Measurements from ENCODE around the gene ARHGAP18.

ARHGAP18 gene

DNA sequence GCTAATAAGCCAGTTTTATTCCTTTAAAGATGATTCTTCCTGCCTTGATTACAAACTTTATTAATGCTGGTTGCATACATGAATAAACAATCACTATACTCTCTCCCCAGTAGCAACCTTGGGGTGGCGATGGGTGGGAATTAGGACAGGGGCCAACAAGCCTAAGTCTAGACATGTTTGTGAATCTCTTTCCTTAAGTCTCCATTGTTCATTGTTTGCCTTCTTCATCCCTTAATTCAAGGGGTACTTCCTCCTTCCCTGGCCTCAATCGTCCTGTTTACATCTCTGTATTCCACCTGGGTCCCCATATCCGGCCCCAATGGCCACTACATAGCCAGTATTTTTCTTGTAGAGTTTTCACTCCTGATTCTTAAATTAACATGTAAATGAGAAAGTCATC, 66.0 kb downstream of the ARHGAP18 start:
- DNase-seq (ENCODE audit: extremely low read depth, low read depth) = no peak
- TF ChIP-seq, protein P1, sequence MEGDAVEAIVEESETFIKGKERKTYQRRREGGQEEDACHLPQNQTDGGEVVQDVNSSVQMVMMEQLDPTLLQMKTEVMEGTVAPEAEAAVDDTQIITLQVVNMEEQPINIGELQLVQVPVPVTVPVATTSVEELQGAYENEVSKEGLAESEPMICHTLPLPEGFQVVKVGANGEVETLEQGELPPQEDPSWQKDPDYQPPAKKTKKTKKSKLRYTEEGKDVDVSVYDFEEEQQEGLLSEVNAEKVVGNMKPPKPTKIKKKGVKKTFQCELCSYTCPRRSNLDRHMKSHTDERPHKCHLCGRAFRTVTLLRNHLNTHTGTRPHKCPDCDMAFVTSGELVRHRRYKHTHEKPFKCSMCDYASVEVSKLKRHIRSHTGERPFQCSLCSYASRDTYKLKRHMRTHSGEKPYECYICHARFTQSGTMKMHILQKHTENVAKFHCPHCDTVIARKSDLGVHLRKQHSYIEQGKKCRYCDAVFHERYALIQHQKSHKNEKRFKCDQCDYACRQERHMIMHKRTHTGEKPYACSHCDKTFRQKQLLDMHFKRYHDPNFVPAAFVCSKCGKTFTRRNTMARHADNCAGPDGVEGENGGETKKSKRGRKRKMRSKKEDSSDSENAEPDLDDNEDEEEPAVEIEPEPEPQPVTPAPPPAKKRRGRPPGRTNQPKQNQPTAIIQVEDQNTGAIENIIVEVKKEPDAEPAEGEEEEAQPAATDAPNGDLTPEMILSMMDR (IDR thresholded peaks at IDR 0.05; ENCODE audit: low read depth, low read length, missing control alignments) = no peak
- H3K4me3 ChIP-seq (replicated peaks; ENCODE audit: low read depth, low read length) = no peak overlapping the region

- TF ChIP-seq, protein P1 (IDR thresholded peaks at IDR 0.05; ENCODE audit: low read depth, low read length, missing control alignments) = no peak
- no peak overlapping the region for H3K4me3 ChIP-seq (replicated peaks; ENCODE audit: low read depth, low read length)
- DNase-seq (ENCODE audit: extremely low read depth, low read depth) = no peak
Measured at GRCh38 chr6:129643176-129643575, 66.8 kb downstream of the ARHGAP18 start.

GRCh38 chr6:129642322-129642721, 67.7 kb downstream of the ARHGAP18 start:
- no peak overlapping the region for H3K4me3 ChIP-seq (replicated peaks; ENCODE audit: low read depth, low read length)
- DNase-seq (ENCODE audit: extremely low read depth, low read depth) = no peak
- TF ChIP-seq, protein P1 (IDR thresholded peaks at IDR 0.05; ENCODE audit: low read depth, low read length, missing control alignments) = no peak

- TF ChIP-seq, protein P1 (IDR thresholded peaks at IDR 0.05; ENCODE audit: low read depth, low read length, missing control alignments) = no peak
- DNase-seq (ENCODE audit: extremely low read depth, low read depth) = no peak
- H3K4me3 ChIP-seq (replicated peaks; ENCODE audit: low read depth, low read length) = no peak overlapping the region
Measured at GRCh38 chr6:129641344-129641743, 68.6 kb downstream of the ARHGAP18 start.

DNA sequence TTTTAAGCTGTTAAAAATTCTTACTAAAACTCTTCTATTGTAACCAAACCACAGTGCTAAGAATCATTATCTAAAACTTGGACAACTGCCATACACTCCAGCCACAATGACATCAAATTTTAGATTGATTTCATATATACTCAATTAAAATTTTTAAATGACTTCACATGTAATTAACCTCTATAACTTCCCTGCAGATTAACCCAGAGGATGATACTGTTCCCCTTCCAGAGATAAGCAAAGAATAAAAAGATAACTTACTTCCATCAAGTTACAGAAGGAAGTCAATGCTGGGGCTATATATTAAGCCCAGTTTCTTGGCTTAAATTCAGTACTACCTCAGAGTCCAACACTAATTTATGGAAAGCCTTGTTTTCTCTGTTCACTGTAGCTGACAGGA, 71.3 kb downstream of the ARHGAP18 start:
- DNase-seq (ENCODE audit: extremely low read depth, low read depth) = no peak
- TF ChIP-seq, protein P1 (IDR thresholded peaks at IDR 0.05; ENCODE audit: low read depth, low read length, missing control alignments) = no peak
- H3K4me3 ChIP-seq (replicated peaks; ENCODE audit: low read depth, low read length) = no peak overlapping the region

DNA sequence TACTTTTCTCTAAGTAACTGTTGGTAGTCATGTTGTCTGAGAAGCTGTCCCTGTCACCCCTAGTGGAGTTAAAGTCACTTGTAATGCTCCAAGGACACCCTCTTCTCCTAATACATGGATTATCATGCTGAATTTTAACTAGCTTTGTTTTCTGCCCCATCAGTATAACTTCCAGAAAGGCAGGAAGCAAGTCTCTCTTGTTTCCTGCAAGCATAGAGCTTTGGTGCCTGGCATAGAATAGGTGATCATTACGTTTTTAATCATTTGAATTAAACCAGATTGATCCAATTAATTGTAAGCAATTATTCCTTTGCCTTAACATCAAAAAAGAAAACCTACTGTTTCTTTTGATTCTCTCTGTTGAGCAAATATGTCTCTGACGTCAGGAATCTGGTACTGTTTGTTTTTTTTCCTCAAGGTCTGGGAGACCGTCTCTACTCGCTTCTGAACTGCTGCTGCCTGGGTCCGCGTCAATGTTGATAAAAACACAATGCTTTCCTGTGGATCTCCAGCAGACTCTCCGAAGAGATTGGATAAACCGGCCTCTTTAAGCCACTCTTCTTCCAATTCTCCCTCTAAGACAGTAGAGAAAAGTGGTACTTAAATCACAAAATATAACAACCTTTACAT, 71.8 kb downstream of the ARHGAP18 start:
- DNase-seq (ENCODE audit: extremely low read depth, low read depth) = no peak
- TF ChIP-seq, protein P1 (IDR thresholded peaks at IDR 0.05; ENCODE audit: low read depth, low read length, missing control alignments) = no peak

More for the DNA sequence above, 71.8 kb downstream of the ARHGAP18 start:
- H3K4me3 ChIP-seq (replicated peaks; ENCODE audit: low read depth, low read length) = no peak overlapping the region

Measured in HFF-Myc (cell line).